ENCODE results near the gene CYBB. TPM values are rescaled to one million over a fixed set of nuclear protein-coding genes. Genes with fewer than 3 reads are reported as not detected.

CYBB gene
- total RNA-seq, 1 experiment from 2014 or later: 0.23 TPM

DNA sequence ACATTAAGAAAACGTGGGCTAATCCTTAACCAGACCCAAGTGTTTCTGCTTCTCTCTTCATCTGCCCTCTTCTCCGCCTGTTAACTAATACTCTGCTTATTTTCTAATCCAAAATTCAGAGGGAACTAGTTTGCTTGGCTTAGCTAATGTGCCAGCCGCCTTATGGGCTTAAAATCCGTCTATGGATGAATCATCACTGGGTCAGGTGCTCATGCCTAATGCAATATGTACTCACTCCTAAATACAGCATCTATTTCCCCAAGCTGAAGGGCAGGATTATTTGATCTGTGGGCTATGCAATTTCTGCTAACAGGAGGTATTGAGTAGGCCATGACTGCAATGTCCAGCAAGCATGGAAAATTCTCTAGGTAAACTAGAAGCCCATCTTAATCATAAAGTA lies 55.1 kb downstream of the CYBB start:
- intact Hi-C loops (cut with micrococcal nuclease; ENCODE audit: unreplicated experiment): no loop called here
- Histone ChIP-seq H3K27me3 (ENCODE audit: control insufficient read depth, insufficient read depth, low read length) (no peaks in the 10 kb centered on the region), H3K4me1 (ENCODE audit: control insufficient read depth, insufficient read depth, low read length) (no peaks in the 10 kb centered on the region), H3K4me3 (ENCODE audit: low read depth in 2 of 2, low read length in 2 of 2) (no peak overlapping the region), H3K27ac (ENCODE audit: low read length) (no peak overlapping the region), H3K9me3 (ENCODE audit: control insufficient read depth, insufficient read depth, low read depth, low read length) (no peaks in the 10 kb centered on the region), H3K36me3 (ENCODE audit: control insufficient read depth, insufficient read depth, low read length) (no peaks in the 10 kb centered on the region)
- ChIA-PET CTCF (no interaction called here), POLR2A (no interaction called here)
- no peak for TF ChIP-seq SIN3A (IDR thresholded peaks at IDR 0.05; ENCODE audit: borderline replicate concordance, insufficient read depth, low read depth, low read length)
- no peak for TF ChIP-seq TCF7L2 (IDR thresholded peaks at IDR 0.05; ENCODE audit: low read depth, low read length)
- TF ChIP-seq, protein P1, sequence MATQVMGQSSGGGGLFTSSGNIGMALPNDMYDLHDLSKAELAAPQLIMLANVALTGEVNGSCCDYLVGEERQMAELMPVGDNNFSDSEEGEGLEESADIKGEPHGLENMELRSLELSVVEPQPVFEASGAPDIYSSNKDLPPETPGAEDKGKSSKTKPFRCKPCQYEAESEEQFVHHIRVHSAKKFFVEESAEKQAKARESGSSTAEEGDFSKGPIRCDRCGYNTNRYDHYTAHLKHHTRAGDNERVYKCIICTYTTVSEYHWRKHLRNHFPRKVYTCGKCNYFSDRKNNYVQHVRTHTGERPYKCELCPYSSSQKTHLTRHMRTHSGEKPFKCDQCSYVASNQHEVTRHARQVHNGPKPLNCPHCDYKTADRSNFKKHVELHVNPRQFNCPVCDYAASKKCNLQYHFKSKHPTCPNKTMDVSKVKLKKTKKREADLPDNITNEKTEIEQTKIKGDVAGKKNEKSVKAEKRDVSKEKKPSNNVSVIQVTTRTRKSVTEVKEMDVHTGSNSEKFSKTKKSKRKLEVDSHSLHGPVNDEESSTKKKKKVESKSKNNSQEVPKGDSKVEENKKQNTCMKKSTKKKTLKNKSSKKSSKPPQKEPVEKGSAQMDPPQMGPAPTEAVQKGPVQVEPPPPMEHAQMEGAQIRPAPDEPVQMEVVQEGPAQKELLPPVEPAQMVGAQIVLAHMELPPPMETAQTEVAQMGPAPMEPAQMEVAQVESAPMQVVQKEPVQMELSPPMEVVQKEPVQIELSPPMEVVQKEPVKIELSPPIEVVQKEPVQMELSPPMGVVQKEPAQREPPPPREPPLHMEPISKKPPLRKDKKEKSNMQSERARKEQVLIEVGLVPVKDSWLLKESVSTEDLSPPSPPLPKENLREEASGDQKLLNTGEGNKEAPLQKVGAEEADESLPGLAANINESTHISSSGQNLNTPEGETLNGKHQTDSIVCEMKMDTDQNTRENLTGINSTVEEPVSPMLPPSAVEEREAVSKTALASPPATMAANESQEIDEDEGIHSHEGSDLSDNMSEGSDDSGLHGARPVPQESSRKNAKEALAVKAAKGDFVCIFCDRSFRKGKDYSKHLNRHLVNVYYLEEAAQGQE (IDR thresholded peaks at IDR 0.05; ENCODE audit: insufficient read depth in 1 of 2, low read depth in 2 of 2, low read length in 1 of 2): no peak
- TF ChIP-seq POLR2AphosphoS5 (IDR thresholded peaks at IDR 0.05; ENCODE audit: low read depth, low read length): no peak
- TF ChIP-seq, protein P2, sequence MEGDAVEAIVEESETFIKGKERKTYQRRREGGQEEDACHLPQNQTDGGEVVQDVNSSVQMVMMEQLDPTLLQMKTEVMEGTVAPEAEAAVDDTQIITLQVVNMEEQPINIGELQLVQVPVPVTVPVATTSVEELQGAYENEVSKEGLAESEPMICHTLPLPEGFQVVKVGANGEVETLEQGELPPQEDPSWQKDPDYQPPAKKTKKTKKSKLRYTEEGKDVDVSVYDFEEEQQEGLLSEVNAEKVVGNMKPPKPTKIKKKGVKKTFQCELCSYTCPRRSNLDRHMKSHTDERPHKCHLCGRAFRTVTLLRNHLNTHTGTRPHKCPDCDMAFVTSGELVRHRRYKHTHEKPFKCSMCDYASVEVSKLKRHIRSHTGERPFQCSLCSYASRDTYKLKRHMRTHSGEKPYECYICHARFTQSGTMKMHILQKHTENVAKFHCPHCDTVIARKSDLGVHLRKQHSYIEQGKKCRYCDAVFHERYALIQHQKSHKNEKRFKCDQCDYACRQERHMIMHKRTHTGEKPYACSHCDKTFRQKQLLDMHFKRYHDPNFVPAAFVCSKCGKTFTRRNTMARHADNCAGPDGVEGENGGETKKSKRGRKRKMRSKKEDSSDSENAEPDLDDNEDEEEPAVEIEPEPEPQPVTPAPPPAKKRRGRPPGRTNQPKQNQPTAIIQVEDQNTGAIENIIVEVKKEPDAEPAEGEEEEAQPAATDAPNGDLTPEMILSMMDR (IDR thresholded peaks at IDR 0.05): no peak
- in situ Hi-C loops (cut with HindIII; ENCODE audit: low pct_unique_long_range_greater_than_20kb, low sequenced_read_pairs): no loop called here
- no TSS peak for BruUV-seq (replicated peaks)
- ATAC-seq (no peak), DNase-seq (ENCODE audit: low read depth, low spot score) (no peak)

DNA sequence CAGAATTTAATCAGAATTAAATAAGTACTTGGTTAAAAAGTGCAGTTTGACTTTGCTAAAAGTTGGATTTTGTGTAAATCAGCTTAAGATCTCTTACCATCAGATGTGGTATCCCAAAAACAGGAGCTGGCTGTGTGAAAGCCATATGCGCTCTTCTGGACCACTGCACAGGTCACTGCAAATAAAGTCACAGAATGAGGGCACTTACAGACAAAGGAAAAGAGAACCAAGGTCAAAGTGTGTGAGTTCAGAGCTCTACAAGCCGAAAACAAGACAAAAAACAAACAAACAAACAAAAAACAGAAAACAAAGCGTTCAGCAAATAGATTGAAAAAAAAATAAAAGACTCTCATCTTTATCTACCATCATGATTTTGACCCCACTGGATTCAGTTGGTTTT lies 61.1 kb downstream of the CYBB start:
- no peaks in the 10 kb centered on the region for H3K4me1 ChIP-seq (ENCODE audit: control insufficient read depth, insufficient read depth, low read length)
- H3K27ac ChIP-seq (ENCODE audit: low read length): no peak overlapping the region
- no peak for DNase-seq (ENCODE audit: low read depth, low spot score)
- intact Hi-C loops (cut with micrococcal nuclease; ENCODE audit: unreplicated experiment) (no loop called here), in situ Hi-C loops (cut with HindIII; ENCODE audit: low pct_unique_long_range_greater_than_20kb, low sequenced_read_pairs) (no loop called here)
- no peak overlapping the region for H3K4me3 ChIP-seq (ENCODE audit: low read depth in 2 of 2, low read length in 2 of 2)
- no peaks in the 10 kb centered on the region; the same call in 1 of the 2 replicates for H3K36me3 ChIP-seq (ENCODE audit: control insufficient read depth, insufficient read depth, low read length)
- no peaks in the 10 kb centered on the region for H3K27me3 ChIP-seq (ENCODE audit: control insufficient read depth, insufficient read depth, low read length)
- ATAC-seq: no peak
- POLR2A ChIA-PET: no interaction called here
- no TSS peak for BruUV-seq (replicated peaks)
- no peaks in the 10 kb centered on the region for H3K9me3 ChIP-seq (ENCODE audit: control insufficient read depth, insufficient read depth, low read depth, low read length)
- TF ChIP-seq POLR2AphosphoS5 (IDR thresholded peaks at IDR 0.05; ENCODE audit: low read depth, low read length): no peak
- no peak for TF ChIP-seq SIN3A (IDR thresholded peaks at IDR 0.05; ENCODE audit: borderline replicate concordance, insufficient read depth, low read depth, low read length)
- TF ChIP-seq, protein P1 (IDR thresholded peaks at IDR 0.05; ENCODE audit: insufficient read depth in 1 of 2, low read depth in 2 of 2, low read length in 1 of 2): no peak
- TF ChIP-seq, protein P2 (IDR thresholded peaks at IDR 0.05): no peak
- no peak for TF ChIP-seq TCF7L2 (IDR thresholded peaks at IDR 0.05; ENCODE audit: low read depth, low read length)
- CTCF ChIA-PET: no interaction called here

Measured in Panc1 (cell line).